T-cell (primary cell): ENCODE data around the gene SLC1A4. TPM values are rescaled to one million over a fixed set of nuclear protein-coding genes. Genes with fewer than 3 reads are reported as not detected.

ENCODE experiments used
- ATAC-seq, 4 experiments: fragments of 200-7000 bp in 3 of 4; fragments of 150-1000 bp in 1 of 4; cut with Tn5 transposase; replicated peaks in 1 of 4; 1 replicate in 3 of 4; 2 replicates in 1 of 4; pipeline ENCODE4 v1.10.0; 2021; ENCODE audit warnings: moderate library complexity in 3 of 4, mild to moderate bottlenecking in 2 of 4, moderate number of reproducible peaks in 1 of 4
- CTCF ChIA-PET, 2 donors: fragments of 300-600 bp; sonication (Branson Sonifier 250); formaldehyde crosslinking; loops; one replicate each; lab custom pipeline; 2022; ENCODE audit warnings: antibody characterized with exemption in 2 of 2; lab: Charles Lee
- POLR2A ChIA-PET, 2 donors: fragments of 300-600 bp; sonication (Branson Sonifier 250); formaldehyde crosslinking; loops; one replicate each; lab custom pipeline; 2022; ENCODE audit warnings: antibody characterized with exemption in 2 of 2; lab: Charles Lee
- DNase-seq, 35 experiments: peaks; one replicate each; pipeline versions ENCODE4 v3.0.0 to v3.0.0-alpha.2; 2013 to 2023
- H3K27ac ChIP-seq: one replicate; pipeline ENCODE4 v1.5.1; 2013; ENCODE audit warnings: low read length
- H3K27me3 ChIP-seq, 2 experiments: replicated peaks in 1 of 2; 1 replicate in 1 of 2; 2 replicates in 1 of 2; pipeline versions ENCODE4 v1.6.1 to v1.7.0; 2013; ENCODE audit warnings: low read length in 1 of 2, mixed read lengths in 1 of 2; ENCODE audit not compliant: control insufficient read depth in 2 of 2, insufficient read depth in 2 of 2; ENCODE audit errors: extremely low read depth in 1 of 2
- H3K36me3 ChIP-seq, 2 donors: 1 replicate in 1 of 2; 2 replicates in 1 of 2; pipeline versions ENCODE4 v1.6.1 to v1.7.0; 2013; ENCODE audit warnings: low read length in 1 of 2; ENCODE audit not compliant: control insufficient read depth in 2 of 2, insufficient read depth in 1 of 2; ENCODE audit errors: extremely low read depth in 1 of 2
- H3K4me1 ChIP-seq, 2 experiments: 1 replicate in 1 of 2; 2 replicates in 1 of 2; pipeline versions ENCODE4 v1.6.1 to v1.7.0; 2013; ENCODE audit warnings: low read length in 2 of 2, mixed read lengths in 1 of 2; ENCODE audit not compliant: insufficient read depth in 2 of 2, control insufficient read depth in 1 of 2; ENCODE audit errors: extremely low read depth in 1 of 2
- H3K4me3 ChIP-seq, 2 donors: 1 replicate in 1 of 2; 2 replicates in 1 of 2; pipeline versions ENCODE4 v1.5.1 to v1.7.0; 2013; ENCODE audit warnings: mild to moderate bottlenecking in 2 of 2, low read length in 1 of 2, moderate library complexity in 1 of 2; ENCODE audit not compliant: control insufficient read depth in 1 of 2; ENCODE audit errors: extremely low read depth in 1 of 2
- H3K9me3 ChIP-seq: 2 replicates; pipeline ENCODE4 v1.7.0; 2013
- H3K27ac Mint-ChIP-seq, 2 donors: one replicate each; pipeline ENCODE4 v1.8.0; 2020 to 2021; ENCODE audit warnings: mild to moderate bottlenecking in 2 of 2, mixed read lengths in 2 of 2
- H3K27me3 Mint-ChIP-seq, 2 donors: one replicate each; pipeline ENCODE4 v1.8.0; 2021 to 2022; ENCODE audit warnings: mixed read lengths in 2 of 2
- H3K36me3 Mint-ChIP-seq: one replicate; pipeline ENCODE4 v1.8.0; 2021; ENCODE audit warnings: mixed read lengths
- H3K4me1 Mint-ChIP-seq, 3 donors: one replicate each; pipeline ENCODE4 v1.8.0; 2020 to 2022; ENCODE audit warnings: mixed read lengths in 3 of 3, mild to moderate bottlenecking in 1 of 3
- H3K4me3 Mint-ChIP-seq, 3 donors: one replicate each; pipeline ENCODE4 v1.8.0; 2020 to 2022; ENCODE audit warnings: mild to moderate bottlenecking in 3 of 3, mixed read lengths in 3 of 3, moderate library complexity in 3 of 3
- H3K9me3 Mint-ChIP-seq, 3 donors: one replicate each; pipeline ENCODE4 v1.8.0; 2020 to 2022; ENCODE audit warnings: mixed read lengths in 3 of 3
- WGBS: methylation state at CpG from one replicate; pipeline ENCODE4 v1.1.5; 2013; ENCODE audit warnings: missing lambda C conversion rate; ENCODE audit not compliant: insufficient coverage; 5-methylcytosine and 5-hydroxymethylcytosine counted together
- total RNA-seq, 35 experiments: library from RNA in 6 of 35; stranded (reverse) in 6 of 35; fragments of 120-200 nt in 1 of 35; gene quantifications; one replicate each; pipeline versions ENCODE4 v1.2.1 to v1.2.4 and lab custom pipeline; 2013 to 2026

The SLC1A4 gene
- total RNA-seq, 5 donors from 2014 or later (not counting 1 experiment from before 2014, with no cell fraction given) = 1.9 to 13.8 (median 9.8) TPM

DNA sequence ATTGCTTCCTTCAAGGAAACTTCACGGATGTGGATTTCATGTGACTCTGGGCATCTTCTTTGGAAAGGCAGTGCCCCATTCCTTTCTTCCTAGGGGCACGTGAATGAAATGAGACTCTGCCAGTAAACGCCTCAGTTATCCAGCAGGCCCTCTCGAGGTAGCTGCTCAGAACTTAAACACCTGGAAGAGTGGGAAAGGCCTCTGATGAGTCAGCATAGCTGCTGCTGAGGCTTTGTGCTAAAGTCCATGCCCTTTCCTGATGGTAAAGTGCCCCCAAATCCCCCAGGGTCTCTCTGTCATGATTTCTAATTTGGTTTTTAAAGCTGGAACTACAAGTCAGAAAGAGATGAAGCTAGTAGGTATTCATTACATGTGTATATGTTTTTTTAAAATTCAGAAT lies 3.8 kb downstream of the SLC1A4 start:
- H3K4me3 Mint-ChIP-seq = no peak overlapping the region
- ChIA-PET POLR2A (interaction anchor here in 1 of 2 donors (0.6 kb wide), 1 partner anchor 73 kb away, joined by 6 read pairs; no protein-coding TSS in a partner anchor), CTCF (interaction anchor here (0.5 to 0.6 kb wide), 2 partner anchors 192 to 408 kb away, joined by 3 to 6 read pairs; no protein-coding TSS in a partner anchor)
- Histone ChIP-seq H3K9me3 (no peaks in the 10 kb centered on the region), H3K27ac (no peak overlapping the region), H3K27me3 (peaks cover 0 to 4% of the 10 kb centered on the region in 2 experiments), H3K4me3 (no peak overlapping the region), H3K36me3 (no peaks in the 10 kb centered on the region), H3K4me1 (peaks cover 2 to 18% of the 10 kb centered on the region in 2 experiments)
- no peak overlapping the region for H3K27ac Mint-ChIP-seq
- H3K27me3 Mint-ChIP-seq = peaks cover 0 to 7% of the 10 kb centered on the region in 2 donors
- WGBS = 78% methylated on average over 3 of the region's 4 CpGs
- DNase-seq (no peak), ATAC-seq (no peak)
- no peaks in the 10 kb centered on the region for H3K36me3 Mint-ChIP-seq
- H3K4me1 Mint-ChIP-seq = peaks cover 17 to 26% (median 18%) of the 10 kb centered on the region in 3 donors
- no peaks in the 10 kb centered on the region for H3K9me3 Mint-ChIP-seq

DNA sequence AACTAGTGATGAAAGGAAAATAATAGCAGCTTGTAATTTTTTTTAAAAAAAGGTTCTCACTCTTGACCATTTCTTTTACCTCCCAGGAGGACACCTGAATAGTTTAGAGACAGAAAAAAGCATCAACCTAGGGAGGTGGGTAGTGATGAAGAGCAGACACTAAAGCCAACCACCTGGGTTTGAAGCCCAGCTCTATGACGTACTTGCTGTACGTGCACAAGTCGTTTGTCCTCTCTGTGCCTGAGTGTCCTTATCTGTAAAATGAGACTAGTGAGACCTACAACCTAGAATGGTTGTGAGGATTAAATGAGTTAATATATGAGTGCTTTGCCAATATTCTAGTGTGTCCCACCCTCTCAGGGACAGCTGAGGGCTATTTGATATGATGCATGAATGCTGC lies 5.8 kb downstream of the SLC1A4 start:
- Histone ChIP-seq H3K27ac (no peak overlapping the region), H3K4me1 (peaks cover 0 to 8% of the 10 kb centered on the region in 2 experiments), H3K9me3 (no peaks in the 10 kb centered on the region), H3K36me3 (no peaks in the 10 kb centered on the region), H3K4me3 (no peak overlapping the region), H3K27me3 (peaks cover 0 to 4% of the 10 kb centered on the region in 2 experiments)
- DNase-seq (no peak), ATAC-seq (no peak)
- Mint-ChIP-seq H3K27me3 (peaks cover 0 to 7% of the 10 kb centered on the region in 2 donors), H3K9me3 (no peaks in the 10 kb centered on the region), H3K36me3 (no peaks in the 10 kb centered on the region), H3K4me3 (no peak overlapping the region), H3K4me1 (peaks cover 12 to 22% (median 14%) of the 10 kb centered on the region in 3 donors), H3K27ac (no peak overlapping the region)
- CTCF ChIA-PET = interaction anchor here in 1 of 2 donors (0.5 kb wide), 1 partner anchor 226 kb away, joined by 3 read pairs; no protein-coding TSS in a partner anchor
- POLR2A ChIA-PET = no interaction called here
- WGBS = 90% methylated on average over 3 of the region's 3 CpGs

DNA sequence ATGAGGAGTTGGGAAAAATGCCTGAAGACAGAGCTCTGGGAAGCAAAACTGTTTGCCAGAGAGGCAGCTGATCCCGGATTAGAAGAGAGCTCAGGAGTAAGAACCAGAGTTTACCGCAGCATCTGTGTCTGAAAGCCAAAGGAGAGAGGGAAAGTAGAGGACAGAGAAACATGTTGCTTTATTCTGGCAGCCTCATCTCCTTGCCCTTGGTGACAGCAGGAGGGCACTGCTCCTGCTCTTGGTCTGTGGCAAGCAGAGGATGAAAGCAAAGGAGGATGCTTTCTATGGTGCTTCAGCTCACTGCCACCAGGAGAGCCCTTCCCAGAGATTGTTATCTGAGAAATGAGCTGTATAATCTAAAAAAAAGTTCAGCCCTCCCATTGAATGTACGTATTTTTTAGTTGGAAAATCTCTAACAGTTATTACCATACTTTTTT lies 7.7 kb downstream of the SLC1A4 start:
- H3K27ac ChIP-seq = no peak overlapping the region
- no peak for DNase-seq
- H3K4me1 Mint-ChIP-seq = peaks cover 3 to 10% (median 6%) of the 10 kb centered on the region in 3 donors
- no peak for ATAC-seq
- no peaks in the 10 kb centered on the region for H3K4me1 ChIP-seq
- WGBS = 100% methylated on average over 2 of the region's 3 CpGs
- peaks cover 0 to 3% of the 10 kb centered on the region in 2 donors for H3K27me3 Mint-ChIP-seq
- no peak overlapping the region for H3K27ac Mint-ChIP-seq
- POLR2A ChIA-PET = no interaction called here
- H3K36me3 Mint-ChIP-seq = no peaks in the 10 kb centered on the region
- H3K27me3 ChIP-seq = no peaks in the 10 kb centered on the region
- CTCF ChIA-PET = interaction anchor here in 1 of 2 donors (0.7 to 1.3 kb wide), 2 partner anchors 44 kb away, joined by 3 to 5 read pairs; no protein-coding TSS in a partner anchor
- no peaks in the 10 kb centered on the region for H3K9me3 ChIP-seq
- H3K4me3 ChIP-seq = no peak overlapping the region
- no peaks in the 10 kb centered on the region for H3K36me3 ChIP-seq
- no peak overlapping the region for H3K4me3 Mint-ChIP-seq
- no peaks in the 10 kb centered on the region for H3K9me3 Mint-ChIP-seq

DNA sequence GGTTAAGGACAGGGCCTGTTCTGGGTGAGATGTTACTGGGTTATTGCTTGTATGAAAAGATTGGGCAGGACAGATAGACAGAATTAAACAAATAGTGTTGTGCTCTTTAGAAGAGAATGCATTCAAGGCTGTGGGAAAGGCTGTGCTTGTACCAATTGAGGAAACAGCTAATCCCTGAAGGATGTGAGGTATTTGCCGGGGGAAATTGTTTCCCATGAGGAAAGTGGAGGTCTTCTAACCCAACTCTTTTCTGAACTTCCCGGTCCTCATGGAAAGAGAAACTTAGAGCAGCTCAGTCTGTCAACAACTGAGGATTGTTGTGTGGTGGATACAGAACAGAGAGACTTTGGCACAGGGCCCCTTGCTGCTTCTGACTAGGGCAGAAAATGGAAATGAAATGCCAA lies 9.5 kb downstream of the SLC1A4 start:
- H3K4me1 Mint-ChIP-seq = no peaks in the 10 kb centered on the region
- no peak overlapping the region for H3K4me3 ChIP-seq
- H3K27me3 ChIP-seq = no peaks in the 10 kb centered on the region
- POLR2A ChIA-PET = no interaction called here
- DNase-seq (no peak), ATAC-seq (no peak)
- H3K36me3 ChIP-seq = no peaks in the 10 kb centered on the region
- H3K36me3 Mint-ChIP-seq = no peaks in the 10 kb centered on the region
- no peaks in the 10 kb centered on the region for H3K4me1 ChIP-seq
- H3K9me3 ChIP-seq = no peaks in the 10 kb centered on the region
- WGBS = no CpG with 5 or more reads among the region's 2 CpGs
- CTCF ChIA-PET = no interaction called here
- H3K27ac Mint-ChIP-seq = no peak overlapping the region
- no peaks in the 10 kb centered on the region for H3K27me3 Mint-ChIP-seq
- no peak overlapping the region for H3K4me3 Mint-ChIP-seq
- no peak overlapping the region for H3K27ac ChIP-seq
- no peaks in the 10 kb centered on the region for H3K9me3 Mint-ChIP-seq

DNA sequence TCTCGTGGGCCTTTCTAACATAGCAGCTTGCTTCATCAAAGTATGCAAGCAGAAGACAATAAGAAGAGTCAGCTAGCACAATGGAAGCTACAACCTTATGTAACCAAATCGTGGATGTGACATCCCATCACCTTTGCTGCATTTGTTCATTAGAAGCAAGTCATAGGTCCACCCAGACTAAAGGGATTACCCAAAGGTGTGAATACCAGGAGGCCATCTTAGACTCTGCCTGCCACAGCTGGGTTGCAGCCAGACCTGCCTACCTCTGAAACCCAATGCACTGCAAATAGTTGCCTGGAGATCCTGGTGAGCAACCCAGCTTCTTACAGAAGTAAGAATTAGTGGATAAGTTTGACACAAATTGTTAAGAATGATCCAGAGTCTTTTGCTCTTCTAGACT lies 10.6 kb downstream of the SLC1A4 start:
- Histone ChIP-seq H3K27me3 (no peaks in the 10 kb centered on the region), H3K9me3 (no peaks in the 10 kb centered on the region), H3K27ac (no peak overlapping the region), H3K36me3 (no peaks in the 10 kb centered on the region), H3K4me1 (no peaks in the 10 kb centered on the region), H3K4me3 (no peak overlapping the region)
- Mint-ChIP-seq H3K36me3 (no peaks in the 10 kb centered on the region), H3K9me3 (no peaks in the 10 kb centered on the region), H3K27ac (no peak overlapping the region), H3K4me3 (no peak overlapping the region), H3K4me1 (no peaks in the 10 kb centered on the region), H3K27me3 (no peaks in the 10 kb centered on the region)
- CTCF ChIA-PET = interaction anchor here in 1 of 2 donors (0.5 kb wide), 1 partner anchor 847 kb away, joined by 3 read pairs; no protein-coding TSS in a partner anchor
- 92% methylated on average over 2 of the region's 2 CpGs for WGBS
- POLR2A ChIA-PET = no interaction called here
- DNase-seq (no peak), ATAC-seq (no peak)

DNA sequence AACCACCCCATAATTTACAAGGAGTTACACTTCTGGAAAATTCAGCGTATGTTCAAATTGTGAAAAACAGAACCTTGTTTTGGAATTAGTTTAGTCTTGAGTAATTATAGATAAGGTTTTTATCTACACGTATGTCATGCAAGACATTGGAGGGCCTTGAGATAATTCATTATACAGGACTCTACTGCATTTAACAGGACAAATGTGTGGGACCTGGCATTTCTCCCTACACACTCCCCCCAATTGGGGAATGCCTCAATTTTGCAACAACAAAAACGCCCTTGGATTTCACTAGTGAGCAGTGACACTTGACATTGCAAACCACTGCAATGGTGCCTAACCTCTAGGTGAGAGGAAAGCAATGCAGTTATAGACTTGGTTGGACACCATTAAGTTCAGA lies 11.4 kb downstream of the SLC1A4 start:
- WGBS = no CpG with 5 or more reads among the region's 3 CpGs
- Mint-ChIP-seq H3K4me3 (no peak overlapping the region), H3K27ac (no peak overlapping the region), H3K27me3 (no peaks in the 10 kb centered on the region), H3K4me1 (no peaks in the 10 kb centered on the region), H3K9me3 (no peaks in the 10 kb centered on the region), H3K36me3 (no peaks in the 10 kb centered on the region)
- Histone ChIP-seq H3K4me1 (no peaks in the 10 kb centered on the region), H3K27me3 (no peaks in the 10 kb centered on the region), H3K36me3 (no peaks in the 10 kb centered on the region), H3K27ac (no peak overlapping the region), H3K9me3 (no peaks in the 10 kb centered on the region), H3K4me3 (no peak overlapping the region)
- ATAC-seq = no peak
- ChIA-PET CTCF (no interaction called here), POLR2A (no interaction called here)
- DNase-seq = no peak
